Stimulated activated CD4-positive, alpha-beta T cell treated with anti-CD3 and anti-CD28 coated beads, TNF-alpha, amount 100 ng/mL, for 24 hours (primary cell): ENCODE data around the gene MED4.
A peak's percentile ranks its signal among the peaks of the same experiment; 100 is the strongest.

Experiments
- DNase-seq, 3 experiments: peaks; one replicate each; pipeline ENCODE4 v3.0.0-alpha.2; 2020; ENCODE audit warnings: low read depth in 3 of 3

Gene MED4, protein sequence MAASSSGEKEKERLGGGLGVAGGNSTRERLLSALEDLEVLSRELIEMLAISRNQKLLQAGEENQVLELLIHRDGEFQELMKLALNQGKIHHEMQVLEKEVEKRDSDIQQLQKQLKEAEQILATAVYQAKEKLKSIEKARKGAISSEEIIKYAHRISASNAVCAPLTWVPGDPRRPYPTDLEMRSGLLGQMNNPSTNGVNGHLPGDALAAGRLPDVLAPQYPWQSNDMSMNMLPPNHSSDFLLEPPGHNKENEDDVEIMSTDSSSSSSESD

DNA sequence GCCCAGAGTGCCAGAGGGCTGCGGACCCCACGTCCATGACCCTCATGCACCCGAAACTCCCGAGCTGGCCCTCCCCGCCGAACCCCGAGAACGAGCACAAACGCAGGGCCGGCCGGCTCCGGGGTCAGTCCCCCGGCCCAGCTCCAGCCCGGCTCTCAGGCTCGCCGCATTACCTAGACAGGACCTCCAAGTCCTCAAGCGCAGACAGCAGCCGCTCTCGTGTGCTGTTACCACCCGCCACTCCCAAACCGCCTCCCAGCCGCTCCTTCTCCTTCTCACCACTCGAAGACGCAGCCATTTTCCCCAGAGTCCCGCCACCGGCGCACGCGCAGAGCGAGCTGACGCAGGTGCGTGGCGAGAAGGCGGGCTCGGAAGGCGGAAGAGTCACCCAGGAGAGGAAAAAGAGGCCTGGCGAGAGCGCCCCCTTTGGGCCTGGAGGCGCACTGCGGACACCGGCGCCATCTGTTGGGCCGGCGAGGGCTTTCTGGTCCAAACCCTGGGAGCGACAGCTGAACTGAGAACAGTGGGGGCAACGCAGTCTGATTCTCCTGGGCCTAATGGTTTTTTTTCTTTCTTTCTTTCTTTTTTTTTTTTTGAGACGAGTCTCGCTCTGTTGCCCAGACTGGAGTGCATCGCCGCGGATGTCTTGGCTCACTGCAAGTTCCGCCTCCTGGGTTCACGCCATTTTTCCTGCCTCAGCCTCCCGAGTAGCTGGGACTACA lies at the start of gene MED4:
MED4 (minus strand) TSS at position 324 of the 722 bp plus-strand sequence; CDS start at position 298, 26 bp downstream.
- DNase-seq = peak; percentile 96

DNA sequence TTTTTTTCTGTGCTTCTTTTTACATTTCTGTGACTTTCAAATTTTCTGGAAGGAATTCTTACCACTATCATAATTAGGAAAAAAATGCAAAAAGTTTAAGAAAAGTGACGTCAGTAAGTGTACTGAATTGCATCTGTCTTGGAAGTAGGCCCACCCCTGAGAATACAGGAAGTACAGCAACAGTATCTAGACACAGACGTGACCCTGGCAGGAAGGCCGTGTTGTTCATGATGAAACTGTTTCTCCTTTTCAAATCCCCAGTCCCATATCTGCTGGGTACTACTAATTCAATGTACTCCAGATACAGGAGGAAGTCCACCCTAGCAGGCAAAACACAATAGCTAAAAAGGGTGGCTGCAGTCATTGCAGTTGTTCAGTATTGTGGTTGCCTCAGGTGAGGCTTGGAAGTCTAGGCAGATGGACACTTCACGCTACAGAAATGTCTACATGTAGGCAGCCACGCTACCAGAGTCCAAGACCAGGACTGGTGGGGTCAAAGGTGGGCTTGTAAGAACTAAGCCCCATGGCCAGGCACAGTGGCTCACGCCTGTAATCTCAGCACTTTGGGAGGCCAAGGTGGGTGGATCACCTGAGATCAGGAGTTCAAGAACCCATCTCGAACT lies 49.6 kb upstream of the MED4 start:
- no peak for DNase-seq

DNA sequence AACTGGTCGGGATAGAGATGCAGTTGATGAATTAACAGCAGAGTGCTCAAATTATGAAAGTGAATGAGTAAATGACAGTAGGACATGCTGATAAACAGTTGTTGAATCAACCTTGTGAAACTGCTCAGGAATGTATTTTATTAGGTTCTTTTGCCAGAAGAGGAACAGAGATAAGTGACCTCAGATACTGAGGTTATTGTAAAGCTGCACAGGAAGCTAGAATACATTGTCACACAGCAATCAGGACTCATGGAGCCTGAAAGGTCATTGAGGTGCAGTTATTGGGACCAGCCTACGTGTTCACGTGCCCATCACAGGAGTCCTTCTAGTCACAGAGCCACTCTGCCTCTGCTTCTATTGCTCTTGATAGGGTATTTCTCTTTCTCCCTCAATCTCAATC lies 47.5 kb upstream of the MED4 start:
- DNase-seq = no peak

DNA sequence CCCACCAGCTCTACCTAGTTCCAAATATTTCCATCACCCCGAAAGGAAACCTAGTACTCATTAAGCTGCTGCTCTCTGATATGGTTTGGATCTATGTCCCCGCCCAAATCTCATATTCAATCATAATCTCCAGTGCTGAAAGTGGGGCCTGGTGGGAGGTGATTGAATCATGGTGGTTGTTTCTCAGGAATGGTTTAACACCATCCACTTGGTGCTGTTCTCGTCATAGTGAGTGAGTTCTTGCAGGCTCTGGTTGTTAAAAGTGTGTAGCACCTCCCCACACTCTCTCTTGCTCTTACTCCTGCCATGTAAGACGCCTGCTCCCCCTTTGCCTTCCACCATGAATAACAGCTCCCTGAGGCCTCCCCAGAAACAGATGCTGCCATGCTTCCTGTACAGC lies 43.4 kb upstream of the MED4 start:
- peak in 1 of 3 experiments; percentile 18 for DNase-seq

DNA sequence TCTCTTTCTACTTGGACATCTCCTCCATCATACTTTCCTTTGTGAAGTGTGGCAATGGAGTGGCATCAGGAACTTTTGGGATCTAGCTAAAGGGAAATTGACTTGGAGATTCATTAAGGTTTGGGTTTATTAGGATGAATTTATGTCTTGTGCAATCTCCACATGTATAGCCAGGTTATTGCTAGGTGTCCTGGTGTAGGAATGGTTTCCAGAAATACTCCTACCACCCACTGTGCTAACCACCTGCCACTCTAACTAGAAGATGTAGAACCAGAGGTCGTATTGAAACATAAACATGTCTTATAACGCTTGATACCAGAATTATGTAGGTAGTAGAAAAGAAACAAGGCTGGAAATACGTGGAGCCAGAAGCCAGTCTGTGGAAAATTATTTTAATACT lies 38.1 kb upstream of the MED4 start:
- no peak for DNase-seq

DNA sequence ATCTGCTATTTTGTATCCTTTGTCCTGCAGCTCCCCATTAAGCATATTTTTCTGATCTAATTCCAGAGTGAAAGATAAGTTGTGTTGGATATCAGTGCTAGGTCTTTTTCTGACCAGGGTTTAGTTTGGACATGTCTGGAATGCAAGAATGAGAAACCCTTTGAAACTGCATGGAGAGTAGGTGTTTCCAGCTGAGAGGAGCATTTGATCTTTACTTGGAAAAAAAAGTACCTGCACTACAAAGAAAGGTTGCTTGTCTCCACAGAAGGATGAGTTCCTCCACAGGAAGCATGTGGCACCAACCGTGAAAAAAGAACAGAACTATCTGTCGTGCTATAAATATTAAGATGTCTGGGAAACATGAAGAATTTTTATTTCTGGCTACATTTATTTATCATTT lies 36.6 kb upstream of the MED4 start:
- no peak for DNase-seq

DNA sequence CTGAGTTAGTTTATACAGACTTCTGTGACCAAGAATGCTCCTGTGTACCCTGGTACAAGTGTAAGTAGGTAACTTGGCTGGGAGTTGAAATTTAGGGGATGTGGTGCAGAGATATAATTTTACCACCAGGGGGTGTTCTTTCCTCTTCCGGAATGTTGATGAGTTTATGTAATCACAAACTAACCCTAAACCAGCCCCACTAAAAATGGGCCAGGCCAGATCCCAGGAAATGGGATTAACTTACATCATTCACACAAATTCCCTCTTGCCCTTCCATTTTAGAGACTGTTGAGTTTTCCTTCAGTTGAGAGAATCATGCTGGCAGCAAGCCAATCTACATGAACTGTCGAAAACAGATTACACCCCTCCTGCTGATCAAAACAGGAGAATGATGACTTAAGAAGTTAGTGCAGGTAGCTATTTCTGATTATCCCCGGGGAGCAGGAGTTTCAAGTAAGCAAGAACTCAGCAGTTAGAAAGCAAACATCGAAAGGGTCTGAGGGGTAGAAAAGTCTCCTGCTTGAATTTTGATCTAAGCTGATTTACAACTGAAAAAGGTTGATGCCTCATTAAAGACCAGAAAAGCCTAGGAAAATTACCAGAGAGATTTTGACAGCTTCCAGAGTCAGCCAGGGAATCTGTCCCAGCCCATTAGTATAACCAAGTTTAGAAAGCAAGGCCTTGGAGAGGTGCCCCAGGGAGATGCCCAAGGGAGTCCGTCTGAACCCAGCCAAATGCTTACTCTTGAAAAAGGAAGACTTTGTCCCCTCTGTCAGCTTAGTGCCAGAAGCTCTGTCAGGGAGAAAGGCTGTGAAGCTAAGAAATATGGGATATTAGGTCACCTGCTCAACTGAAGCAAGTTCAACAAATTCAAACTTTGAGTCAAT lies 32.3 kb upstream of the MED4 start:
- DNase-seq = no peak

DNA sequence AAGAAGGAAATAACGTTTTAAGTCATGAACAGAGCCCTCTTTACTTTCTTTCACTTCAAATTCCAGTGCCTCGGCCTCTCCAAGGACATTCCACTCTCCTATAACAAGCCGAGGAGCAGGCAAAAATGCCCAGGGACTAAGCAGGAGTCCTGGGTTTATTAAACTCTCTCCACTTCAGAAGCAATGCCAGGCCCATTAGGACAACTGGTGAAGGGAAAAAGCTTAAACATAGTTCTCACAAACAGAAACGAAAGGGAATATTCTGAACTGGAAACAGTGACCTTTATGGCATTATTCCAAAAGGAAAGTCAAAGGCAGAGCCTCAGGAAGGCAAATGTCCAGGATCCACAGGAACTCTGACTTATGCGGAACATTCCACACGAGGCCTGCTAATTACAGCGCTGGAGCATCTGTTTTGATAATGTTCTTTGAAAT lies 30.9 kb upstream of the MED4 start:
- no peak for DNase-seq

DNA sequence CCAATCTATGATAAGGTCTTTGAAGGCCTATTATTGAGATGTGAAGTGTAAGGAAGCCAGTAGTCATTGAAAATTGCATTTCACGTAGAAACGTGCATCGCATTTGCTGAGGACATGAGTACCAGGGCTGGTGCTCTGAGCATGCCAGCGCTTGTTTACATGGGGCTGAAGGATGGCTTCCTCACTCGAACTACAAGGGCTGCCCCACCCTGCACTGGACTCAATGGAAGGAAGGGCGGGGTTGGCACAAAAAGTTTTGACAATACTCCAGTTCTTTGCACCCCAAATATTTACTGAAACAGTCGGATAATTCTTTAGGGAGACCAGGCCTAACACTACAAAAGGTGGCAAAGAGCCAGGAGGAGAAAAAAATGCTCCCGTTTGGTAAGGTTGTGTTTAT lies 28.9 kb upstream of the MED4 start:
- DNase-seq = no peak

DNA sequence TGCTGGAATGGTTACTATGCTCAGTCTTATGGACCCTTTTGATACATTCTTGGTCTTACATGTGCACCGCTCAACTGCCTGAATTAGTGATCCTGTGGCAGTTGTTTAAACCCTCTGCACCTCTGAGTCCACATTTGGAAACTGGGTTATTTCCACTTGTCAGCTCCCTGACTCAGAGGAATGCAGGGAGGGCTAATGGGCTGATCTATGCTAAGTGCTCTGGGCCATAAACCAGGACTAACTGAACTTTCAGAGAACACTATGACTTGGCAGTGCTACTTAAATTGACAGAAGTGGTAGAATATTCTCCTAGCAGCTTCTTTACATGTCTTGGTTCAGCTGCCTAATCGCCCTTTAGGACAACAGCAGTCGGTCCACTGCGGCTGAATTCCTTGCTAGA lies 26.8 kb upstream of the MED4 start:
- no peak for DNase-seq

DNA sequence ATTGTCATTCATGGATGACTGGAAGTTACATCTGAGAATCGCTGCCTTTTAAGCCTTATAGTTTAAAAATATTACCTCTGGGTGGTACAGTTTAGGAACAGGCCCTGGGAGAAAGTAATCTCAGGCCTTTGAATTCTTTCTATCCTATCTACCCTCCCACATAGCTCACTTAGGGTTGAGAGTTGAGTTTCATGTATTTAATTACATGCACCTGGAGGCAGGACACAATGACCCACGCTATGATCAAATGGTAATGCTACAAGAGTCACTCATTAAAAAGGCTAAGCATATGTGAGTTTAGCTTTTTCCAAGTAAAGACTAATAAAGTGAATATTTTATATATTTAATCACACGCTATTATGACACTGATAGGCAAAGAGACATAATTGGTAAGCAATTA lies 25.3 kb upstream of the MED4 start:
- DNase-seq = no peak

DNA sequence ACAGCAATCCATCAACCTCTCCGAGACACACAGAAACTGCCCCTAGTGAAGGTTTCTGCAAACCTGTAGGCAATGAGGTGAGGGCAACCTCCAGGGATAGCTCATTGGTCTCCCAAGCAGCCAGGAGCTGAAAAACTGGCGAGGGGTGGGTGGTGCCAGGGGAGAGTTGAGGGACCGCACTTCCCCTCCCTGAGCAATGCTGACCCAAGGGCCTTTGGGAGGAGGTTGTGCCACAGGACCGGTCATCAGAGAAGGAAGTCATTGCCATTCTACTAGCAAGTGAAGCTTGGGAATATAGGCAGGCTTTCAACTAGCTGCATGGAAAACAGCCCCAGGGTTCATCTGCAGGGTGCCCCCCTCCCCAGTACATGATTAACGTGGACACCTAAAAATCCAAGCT lies 23.1 kb upstream of the MED4 start:
- DNase-seq = no peak

DNA sequence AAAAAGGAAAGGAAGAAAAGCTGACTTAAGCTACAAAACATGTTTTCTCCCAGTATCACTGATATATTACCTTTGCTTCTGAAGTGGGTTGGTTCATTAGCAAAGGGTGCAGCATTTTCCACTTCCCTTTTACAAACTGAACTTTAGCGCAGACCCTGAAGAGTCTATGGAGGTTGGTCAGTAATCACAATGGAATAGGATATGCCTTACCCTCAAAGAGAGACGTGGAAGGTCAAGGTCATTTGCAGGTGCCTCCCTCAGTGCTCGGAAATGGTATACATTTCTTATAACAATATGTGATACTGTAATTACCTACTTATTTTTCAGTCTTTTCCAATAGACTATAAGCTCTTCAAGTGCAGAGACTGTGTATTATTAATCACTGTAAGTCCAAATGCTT lies 21.9 kb upstream of the MED4 start:
- DNase-seq = no peak

DNA sequence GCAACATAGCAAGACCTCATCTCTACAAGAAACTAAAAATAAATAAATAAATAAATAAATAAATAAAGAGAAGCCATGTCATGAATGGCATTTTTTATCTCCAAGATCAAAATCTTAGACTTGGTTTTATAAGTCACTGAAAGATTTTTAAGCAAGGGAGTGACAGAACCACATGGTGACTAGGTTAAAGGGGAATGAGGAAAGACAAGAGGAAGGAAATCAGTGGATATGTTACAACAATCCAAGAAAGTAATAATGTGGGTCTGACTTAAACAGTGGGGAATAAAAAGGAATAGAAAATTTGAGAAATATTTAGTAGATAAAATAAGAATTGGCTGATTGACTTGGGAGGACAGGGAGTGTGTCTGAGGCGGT lies 18.8 kb upstream of the MED4 start:
- no peak for DNase-seq

DNA sequence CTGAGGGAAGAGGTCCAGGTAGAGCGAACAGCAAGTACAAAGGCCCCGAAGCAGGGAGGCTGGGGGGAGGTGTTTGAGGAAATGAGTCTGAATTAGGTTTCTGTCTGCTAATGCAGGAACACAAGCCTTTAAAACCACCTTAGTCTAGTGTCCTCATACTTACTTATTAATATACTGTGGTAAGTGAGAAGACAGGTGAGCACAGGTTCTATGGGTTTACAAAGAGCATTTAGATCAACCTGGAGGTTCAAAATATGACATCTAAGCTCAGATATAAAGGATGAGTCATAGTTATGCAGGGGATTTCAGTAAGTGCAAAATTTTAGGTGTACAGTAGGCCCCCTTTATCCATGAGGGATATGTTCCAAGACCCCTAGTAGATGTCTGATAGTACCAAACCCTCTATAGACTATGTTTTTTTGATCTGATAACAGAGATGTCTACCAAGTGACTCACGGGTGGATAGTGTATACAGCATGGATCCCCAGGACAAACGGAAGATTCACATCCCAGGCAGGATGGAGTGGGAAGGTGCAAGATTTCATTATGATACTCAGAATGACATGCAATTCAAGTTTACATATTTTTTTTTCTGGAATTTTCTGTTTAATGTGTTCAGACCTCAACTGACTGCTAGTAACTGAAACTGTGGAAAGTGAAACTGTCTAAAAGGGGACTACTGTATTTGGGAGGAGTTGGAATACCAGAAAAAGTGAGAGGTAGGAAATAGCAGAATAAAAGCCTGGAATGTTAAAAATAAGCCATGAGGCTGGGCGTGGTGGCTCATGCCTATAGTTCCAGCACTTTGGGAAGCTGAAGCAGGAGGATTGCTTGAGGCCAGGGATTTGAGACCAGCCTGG lies 18.2 kb upstream of the MED4 start:
- DNase-seq = no peak

DNA sequence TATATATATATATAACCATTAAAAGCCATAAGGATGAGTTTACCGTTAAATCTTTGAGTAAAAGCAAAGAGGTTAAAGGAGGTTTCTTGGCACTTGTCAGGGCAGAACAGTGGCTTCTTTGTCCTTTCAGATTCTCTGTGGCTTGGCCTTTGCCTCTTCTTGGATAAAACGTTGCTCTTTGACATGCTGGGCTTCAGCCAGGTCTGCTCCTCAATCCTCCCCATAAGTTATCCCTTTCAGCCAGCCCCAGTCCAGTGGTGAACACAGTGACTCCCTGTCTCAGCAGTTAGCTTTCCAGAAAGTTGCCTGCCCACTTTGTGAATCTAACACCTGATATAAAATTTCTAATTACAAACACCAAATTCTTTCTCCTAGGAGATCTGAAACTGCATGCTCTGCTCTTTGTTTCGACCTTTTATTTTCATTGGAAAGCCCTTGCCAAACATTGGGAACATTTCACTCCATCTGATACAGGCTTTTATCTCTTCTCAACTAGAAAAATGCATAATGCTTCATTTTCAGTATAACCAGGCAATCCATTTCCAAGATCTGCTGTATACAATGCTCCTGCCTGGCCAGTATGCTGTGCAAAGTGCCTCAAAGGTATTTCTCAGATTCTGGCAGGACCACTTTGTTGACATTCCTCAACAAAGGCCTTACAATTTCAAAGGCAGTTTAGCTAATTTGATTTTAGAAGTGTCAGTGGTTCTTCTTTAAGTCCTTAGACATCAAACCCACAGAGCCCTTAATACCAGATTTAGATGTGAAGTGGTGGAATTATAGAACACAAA lies 16.2 kb upstream of the MED4 start:
- no peak for DNase-seq

DNA sequence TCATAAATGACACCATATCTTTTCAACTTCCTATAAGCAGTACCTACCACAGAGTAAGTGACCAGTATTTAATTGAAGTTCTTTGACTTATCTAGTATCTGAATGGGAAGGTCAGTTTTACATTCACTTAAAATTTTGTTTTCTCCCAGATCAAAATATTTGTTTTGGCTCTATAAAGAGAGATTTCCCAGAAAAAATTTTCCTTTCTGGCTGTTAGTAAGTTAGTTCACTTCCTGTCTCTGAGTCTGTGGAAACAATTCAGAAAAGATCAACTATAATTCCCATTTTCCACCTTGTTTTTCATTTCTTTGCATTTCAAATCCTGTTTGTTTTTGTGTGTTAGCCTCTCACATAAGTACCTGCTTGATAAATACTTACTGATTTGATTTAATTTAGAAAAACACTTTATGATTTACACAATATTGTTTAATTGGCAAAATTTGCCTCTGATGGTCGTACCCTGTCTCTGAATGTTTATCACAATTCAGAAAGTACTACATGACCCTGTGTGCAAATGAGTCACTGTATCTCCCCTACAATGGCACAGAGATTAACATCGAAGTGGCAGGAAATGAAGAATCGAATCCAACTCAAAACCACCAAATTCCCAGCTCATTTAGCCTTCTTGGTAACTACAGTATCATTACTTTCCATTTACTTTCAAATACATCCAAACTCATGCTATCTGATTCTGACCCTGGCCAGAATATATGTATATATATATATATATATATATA lies 15.4 kb upstream of the MED4 start:
- no peak for DNase-seq

DNA sequence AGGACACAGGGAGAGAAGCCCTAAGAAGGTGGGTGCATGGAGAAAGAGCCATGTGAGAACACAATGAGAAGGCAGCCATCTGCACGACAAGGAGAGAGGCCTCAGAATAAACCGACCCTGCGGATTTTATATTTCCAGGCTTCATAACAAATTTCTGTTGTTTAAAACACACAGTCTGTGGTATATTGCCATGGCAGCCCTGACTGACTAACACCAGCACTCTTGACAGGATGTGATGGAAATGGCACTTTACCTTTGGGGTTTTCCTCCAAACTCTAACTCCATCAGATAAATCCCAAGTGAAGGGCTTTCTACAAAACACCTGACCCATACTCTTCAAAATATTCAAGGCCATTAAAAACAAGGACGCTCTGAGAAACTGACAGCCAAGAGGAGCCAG lies 13.2 kb upstream of the MED4 start:
- no peak for DNase-seq

DNA sequence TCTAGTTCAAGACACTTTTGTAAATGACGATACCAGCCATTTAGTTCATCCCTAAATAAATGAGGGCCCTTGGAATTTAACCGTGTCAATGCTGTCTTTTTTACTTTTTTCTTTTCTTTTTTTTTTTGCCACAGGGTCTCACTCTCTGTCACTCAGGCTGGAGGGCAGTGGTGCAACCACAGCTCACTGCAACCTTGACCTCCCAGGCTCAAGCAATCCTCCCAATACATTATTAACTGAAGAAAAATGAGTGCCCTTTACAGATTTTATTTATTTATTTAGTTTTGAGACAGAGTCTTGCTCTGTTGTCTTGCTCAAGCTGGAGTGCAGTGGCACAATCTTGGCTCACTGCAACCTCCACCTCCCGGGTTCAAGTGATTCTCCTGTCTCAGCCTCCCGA lies 2.9 kb upstream of the MED4 start:
- no peak for DNase-seq

DNA sequence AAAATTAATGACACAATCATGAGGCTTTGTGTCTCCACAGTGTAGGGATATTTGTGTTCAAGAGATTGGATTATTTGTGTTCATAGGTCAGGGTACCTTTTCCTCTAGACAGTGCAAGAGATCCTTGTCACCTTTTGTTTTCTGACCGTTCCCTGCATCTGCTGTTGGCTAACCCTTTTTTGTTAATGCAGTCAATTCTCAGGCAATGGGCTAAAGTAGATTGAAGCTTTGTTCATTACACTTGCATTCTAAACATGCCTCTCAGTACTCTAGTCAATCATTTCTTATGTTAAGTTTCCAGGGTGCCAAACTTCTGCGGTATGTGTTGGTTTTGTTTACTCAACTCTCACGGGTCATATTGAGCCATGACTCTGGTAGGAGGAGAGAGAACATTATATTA lies 1.8 kb upstream of the MED4 start:
- no peak for DNase-seq
